GM12878 (cell line): ENCODE results near the gene HTR2B. TPM values are rescaled to one million over a fixed set of nuclear protein-coding genes. Genes with fewer than 3 reads are reported as not detected.

Experiments used
- ATAC-seq: fragments of 200-7000 bp; cut with Tn5 transposase; 3 replicates; pipeline ENCODE4 v1.9.1; 2020; ENCODE audit warnings: mild to moderate bottlenecking, moderate library complexity
- BruUV-seq: library from RNA; stranded (reverse); fragments of 400-500 nt; replicated peaks from 2 replicates; lab custom pipeline; 2021; lab: Mats Ljungman, UMichigan
- CTCF ChIA-PET: fragments of 300-600 bp; sonication (Branson Sonifier 250); formaldehyde crosslinking; extraction: SDS; loops from one replicate; lab custom pipeline; 2021; ENCODE audit warnings: inconsistent platforms; lab: Yijun Ruan, JAX
- POLR2A ChIA-PET: fragments of 350-600 bp; formaldehyde crosslinking; extraction: SDS; loops from one replicate; lab custom pipeline; 2021; ENCODE audit warnings: inconsistent platforms; lab: Charles Lee
- RAD21 ChIA-PET: fragments of 300-600 bp; sonication (Branson Sonifier 250); formaldehyde crosslinking; loops from one replicate; lab custom pipeline; 2023; ENCODE audit warnings: antibody characterized with exemption; ENCODE audit not compliant: unreplicated experiment; lab: Charles Lee
- SMC1A ChIA-PET: fragments of 300-600 bp; sonication (Branson Sonifier 250); formaldehyde crosslinking; loops from one replicate; lab custom pipeline; 2023; ENCODE audit not compliant: unreplicated experiment, uncharacterized antibody; lab: Charles Lee
- DNase-seq: peaks from one replicate; pipeline ENCODE4 v3.0.0-alpha.2; 2011; ENCODE audit warnings: low read depth, low spot score
- FAIRE-seq: peaks from 3 replicates; lab custom pipeline; 2011; peaks lifted over from hg19 to GRCh38; lab: Jason Lieb, UNC
- H2AFZ ChIP-seq: 2 replicates; pipeline ENCODE4 v1.6.0; 2011; ENCODE audit warnings: low read depth, low read length, control low read depth; ENCODE audit not compliant: control insufficient read depth
- H3K27ac ChIP-seq: 2 replicates; pipeline ENCODE4 v1.5.1; 2011; ENCODE audit warnings: control low read depth; ENCODE audit not compliant: control insufficient read depth, insufficient read depth
- H3K27me3 ChIP-seq, 2 experiments: replicated peaks in 1 of 2; 2 replicates each; pipeline versions ENCODE4 v1.6.0 to v1.6.1; 2011; ENCODE audit warnings: low read length in 1 of 2; ENCODE audit not compliant: control insufficient read depth in 2 of 2, insufficient read depth in 2 of 2
- H3K36me3 ChIP-seq, 2 experiments: 2 replicates each; pipeline ENCODE4 v1.5.1; 2011; ENCODE audit warnings: low read length in 1 of 2; ENCODE audit not compliant: control insufficient read depth in 2 of 2, insufficient read depth in 2 of 2
- H3K4me1 ChIP-seq: 2 replicates; pipeline ENCODE4 v1.6.1; 2011; ENCODE audit warnings: mild to moderate bottlenecking, low read length, moderate library complexity, mixed read lengths; ENCODE audit not compliant: control insufficient read depth, insufficient read depth
- H3K4me2 ChIP-seq: 2 replicates; pipeline ENCODE4 v1.6.0; 2011; ENCODE audit warnings: control low read depth; ENCODE audit not compliant: control insufficient read depth, insufficient read depth
- H3K4me3 ChIP-seq: fragments of 200-600 bp; sonication (generic); 2 replicates; pipeline ENCODE4 v1.5.1; 2016
- H3K79me2 ChIP-seq: 2 replicates; pipeline ENCODE4 v1.6.0; 2011; ENCODE audit warnings: low read length; ENCODE audit not compliant: control insufficient read depth, insufficient read depth
- H3K9ac ChIP-seq: 2 replicates; pipeline ENCODE4 v1.8.0; 2011; ENCODE audit warnings: low read length, control low read depth, mixed read lengths; ENCODE audit not compliant: control insufficient read depth, insufficient read depth
- H3K9me3 ChIP-seq: replicated peaks from 3 replicates; pipeline ENCODE4 v1.5.1; 2011; ENCODE audit warnings: mild to moderate bottlenecking, low read length; ENCODE audit not compliant: control insufficient read depth, insufficient read depth
- H4K20me1 ChIP-seq: 2 replicates; pipeline ENCODE4 v1.6.0; 2011; ENCODE audit not compliant: control insufficient read depth, insufficient read depth
- ATF7 ChIP-seq: fragments of 450-650 bp; IDR thresholded peaks from 2 replicates; pipeline ENCODE4 v1.6.1; 2016; ENCODE audit warnings: low read depth, mild to moderate bottlenecking
- MXI1 ChIP-seq: fragments of 150-350 bp; IDR thresholded peaks from 2 replicates; pipeline ENCODE4 v1.6.1; 2011; ENCODE audit warnings: low read depth, mild to moderate bottlenecking, inconsistent platforms, low read length, improper control_type of control experiment
- RAD21 ChIP-seq: IDR thresholded peaks from 2 replicates; pipeline ENCODE4 v1.6.1; 2011; ENCODE audit warnings: mild to moderate bottlenecking, low read depth, low read length, moderate library complexity; ENCODE audit not compliant: insufficient read depth
- RB1 ChIP-seq: fragments of 450-650 bp; formaldehyde crosslinking; IDR thresholded peaks from 2 replicates; pipeline ENCODE4 v1.6.1; 2017; ENCODE audit warnings: mild to moderate bottlenecking, borderline replicate concordance
- WGBS: methylation state at CpG from one replicate; pipeline ENCODE4 v1.1.6; 2016; ENCODE audit warnings: low lambda C conversion rate; ENCODE audit not compliant: insufficient replicate concordance, insufficient coverage; ENCODE audit errors: missing lambda C conversion rate; 5-methylcytosine and 5-hydroxymethylcytosine counted together
- in situ Hi-C: fragments of 300-500 bp; cut with MboI; formaldehyde crosslinking; loops from 9 replicates; pipeline ENCODE4 v1.14.3; 2018; ENCODE audit warnings: mixed read lengths
- intact Hi-C: fragments of 100-400 bp; cut with micrococcal nuclease; formaldehyde crosslinking; loops from one replicate; pipeline ENCODE4 v1.14.2; 2022; ENCODE audit not compliant: unreplicated experiment
- polyA plus RNA-seq, 11 experiments: library from polyadenylated mRNA; depleted of rRNA in 4 of 11; unstranded in 6 of 11; stranded (reverse) in 5 of 11; fragments of >200 nt; fragmentation: Nextera tagmentation in 4 of 11; fragmentation: Illumina TruSeq in 1 of 11; extraction: Ambion mirVana in 4 of 11; extraction: Trizol in 1 of 11; gene quantifications; 1 replicate in 1 of 11; 2 replicates in 10 of 11; pipeline versions ENCODE4 v1.2.1 to v1.2.3, GENCODE V29; 2011 to 2016; ENCODE audit warnings: inconsistent platforms in 2 of 11, missing spikeins in 2 of 11, low read depth in 1 of 11
- total RNA-seq, 4 experiments: library from RNA; depleted of rRNA in 3 of 4; stranded (reverse); fragments of >200 nt in 3 of 4; fragmentation: Illumina TruSeq in 1 of 4; extraction: Trizol in 1 of 4; gene quantifications; 2 replicates each; pipeline versions ENCODE4 v1.2.1 to v1.2.3, GENCODE V29; 2013 to 2021
- TF ChIP-seq, protein P1 (sequence below): fragments of 450-650 bp; IDR thresholded peaks from 2 replicates; pipeline ENCODE4 v1.6.1; 2018; ENCODE audit warnings: mild to moderate bottlenecking, low read depth, moderate library complexity; ENCODE audit not compliant: partially characterized antibody
- TF ChIP-seq, protein P2 (sequence below), 3 experiments: IDR thresholded peaks in 2 of 3; conservative IDR thresholded peaks in 1 of 3; 2 replicates each; pipeline ENCODE4 v1.5.1; 2011; ENCODE audit warnings: low read depth in 3 of 3, low read length in 3 of 3, mild to moderate bottlenecking in 3 of 3, control low read depth in 2 of 3, moderate library complexity in 2 of 3, inconsistent platforms in 1 of 3, mixed read lengths in 1 of 3; ENCODE audit not compliant: control insufficient read depth in 2 of 3, insufficient read depth in 1 of 3; ENCODE audit errors: extremely low read depth in 1 of 3

Gene HTR2B
- total and polyA plus RNA-seq, 10 of the 15 experiments (the other 5 are each of a cell fraction or from before 2014, with no cell fraction given) = 0.03 to 1.2 (median 0.15) TPM

- TF ChIP-seq, protein P1, sequence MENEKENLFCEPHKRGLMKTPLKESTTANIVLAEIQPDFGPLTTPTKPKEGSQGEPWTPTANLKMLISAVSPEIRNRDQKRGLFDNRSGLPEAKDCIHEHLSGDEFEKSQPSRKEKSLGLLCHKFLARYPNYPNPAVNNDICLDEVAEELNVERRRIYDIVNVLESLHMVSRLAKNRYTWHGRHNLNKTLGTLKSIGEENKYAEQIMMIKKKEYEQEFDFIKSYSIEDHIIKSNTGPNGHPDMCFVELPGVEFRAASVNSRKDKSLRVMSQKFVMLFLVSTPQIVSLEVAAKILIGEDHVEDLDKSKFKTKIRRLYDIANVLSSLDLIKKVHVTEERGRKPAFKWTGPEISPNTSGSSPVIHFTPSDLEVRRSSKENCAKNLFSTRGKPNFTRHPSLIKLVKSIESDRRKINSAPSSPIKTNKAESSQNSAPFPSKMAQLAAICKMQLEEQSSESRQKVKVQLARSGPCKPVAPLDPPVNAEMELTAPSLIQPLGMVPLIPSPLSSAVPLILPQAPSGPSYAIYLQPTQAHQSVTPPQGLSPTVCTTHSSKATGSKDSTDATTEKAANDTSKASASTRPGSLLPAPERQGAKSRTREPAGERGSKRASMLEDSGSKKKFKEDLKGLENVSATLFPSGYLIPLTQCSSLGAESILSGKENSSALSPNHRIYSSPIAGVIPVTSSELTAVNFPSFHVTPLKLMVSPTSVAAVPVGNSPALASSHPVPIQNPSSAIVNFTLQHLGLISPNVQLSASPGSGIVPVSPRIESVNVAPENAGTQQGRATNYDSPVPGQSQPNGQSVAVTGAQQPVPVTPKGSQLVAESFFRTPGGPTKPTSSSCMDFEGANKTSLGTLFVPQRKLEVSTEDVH = no peak
- TF ChIP-seq RB1 = no peak
Observed at GRCh38 chr2:231111987-231112386, 12.9 kb downstream of the HTR2B start (continued).

DNA sequence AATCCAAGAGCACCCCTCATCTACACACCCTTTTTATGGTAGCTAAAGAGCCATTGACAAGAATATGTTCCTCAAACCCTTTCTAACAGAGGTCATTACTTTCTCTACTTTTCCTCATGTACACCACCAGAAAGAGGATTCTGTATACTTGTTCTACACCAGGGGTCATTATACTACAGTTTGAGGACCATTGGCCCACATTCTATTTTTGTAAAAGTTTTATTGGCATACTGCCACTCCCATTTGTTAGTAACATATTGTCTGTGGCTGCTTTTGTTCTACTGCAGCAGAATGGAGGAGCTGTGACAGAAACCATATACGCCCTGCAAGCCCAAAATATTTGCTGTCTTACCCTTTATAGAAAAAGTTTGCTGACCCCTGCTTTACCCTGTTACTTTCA, 14.3 kb downstream of the HTR2B start:
- ChIA-PET CTCF (interaction anchor here (0.8 to 1.5 kb wide), 8 partner anchors 8 to 300 kb away, joined by 3 to 6 read pairs (median 3); no protein-coding TSS in a partner anchor), POLR2A (interaction anchor here (1.0 kb wide), 1 partner anchor 70 kb away, joined by 3 read pairs; no protein-coding TSS in a partner anchor), SMC1A (interaction anchor here (0.6 to 1.9 kb wide), 8 partner anchors 20 to 341 kb away, joined by 3 to 6 read pairs (median 4); no protein-coding TSS in a partner anchor), RAD21 (interaction anchor here (1.0 to 1.1 kb wide), 2 partner anchors 117 to 290 kb away, joined by 3 to 4 read pairs; no protein-coding TSS in a partner anchor)
- FAIRE-seq (no peak), ATAC-seq (no peak), DNase-seq (no peak)
- Histone ChIP-seq H3K9ac (no peak overlapping the region), H3K36me3 (peaks cover 0 to 18% of the 10 kb centered on the region in 2 experiments; a peak in 1 of 4 replicates), H3K79me2 (no peaks in the 10 kb centered on the region), H4K20me1 (no peaks in the 10 kb centered on the region), H3K4me2 (no peak overlapping the region), H3K27me3 (no peaks in the 10 kb centered on the region), H2AFZ (no peak overlapping the region), H3K9me3 (no peaks in the 10 kb centered on the region), H3K4me3 (no peak overlapping the region), H3K4me1 (no peaks in the 10 kb centered on the region), H3K27ac (no peak overlapping the region)
- WGBS = 100% methylated on average over 1 of the region's 1 CpG
- in situ Hi-C loops (no loop called here), intact Hi-C loops (no loop called here)
- TF ChIP-seq, protein P2, sequence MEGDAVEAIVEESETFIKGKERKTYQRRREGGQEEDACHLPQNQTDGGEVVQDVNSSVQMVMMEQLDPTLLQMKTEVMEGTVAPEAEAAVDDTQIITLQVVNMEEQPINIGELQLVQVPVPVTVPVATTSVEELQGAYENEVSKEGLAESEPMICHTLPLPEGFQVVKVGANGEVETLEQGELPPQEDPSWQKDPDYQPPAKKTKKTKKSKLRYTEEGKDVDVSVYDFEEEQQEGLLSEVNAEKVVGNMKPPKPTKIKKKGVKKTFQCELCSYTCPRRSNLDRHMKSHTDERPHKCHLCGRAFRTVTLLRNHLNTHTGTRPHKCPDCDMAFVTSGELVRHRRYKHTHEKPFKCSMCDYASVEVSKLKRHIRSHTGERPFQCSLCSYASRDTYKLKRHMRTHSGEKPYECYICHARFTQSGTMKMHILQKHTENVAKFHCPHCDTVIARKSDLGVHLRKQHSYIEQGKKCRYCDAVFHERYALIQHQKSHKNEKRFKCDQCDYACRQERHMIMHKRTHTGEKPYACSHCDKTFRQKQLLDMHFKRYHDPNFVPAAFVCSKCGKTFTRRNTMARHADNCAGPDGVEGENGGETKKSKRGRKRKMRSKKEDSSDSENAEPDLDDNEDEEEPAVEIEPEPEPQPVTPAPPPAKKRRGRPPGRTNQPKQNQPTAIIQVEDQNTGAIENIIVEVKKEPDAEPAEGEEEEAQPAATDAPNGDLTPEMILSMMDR (IDR thresholded peaks at IDR 0.05 in 2 of 3, conservative IDR thresholded peaks at IDR 0.05 in 1 of 3; ENCODE audit: control insufficient read depth in 2 of 3, extremely low read depth in 1 of 3, insufficient read depth in 1 of 3, low read depth in 3 of 3, low read length in 3 of 3) = peak in 1 of 3 experiments; percentile 35; a peak in 2 of 6 replicates
- TF ChIP-seq ATF7 (no peak), MXI1 (no peak), RAD21 (peak; percentile 39)
- BruUV-seq = no TSS peak
